ENCODE data around the gene NBAS.

- TF ChIP-seq, protein P1, sequence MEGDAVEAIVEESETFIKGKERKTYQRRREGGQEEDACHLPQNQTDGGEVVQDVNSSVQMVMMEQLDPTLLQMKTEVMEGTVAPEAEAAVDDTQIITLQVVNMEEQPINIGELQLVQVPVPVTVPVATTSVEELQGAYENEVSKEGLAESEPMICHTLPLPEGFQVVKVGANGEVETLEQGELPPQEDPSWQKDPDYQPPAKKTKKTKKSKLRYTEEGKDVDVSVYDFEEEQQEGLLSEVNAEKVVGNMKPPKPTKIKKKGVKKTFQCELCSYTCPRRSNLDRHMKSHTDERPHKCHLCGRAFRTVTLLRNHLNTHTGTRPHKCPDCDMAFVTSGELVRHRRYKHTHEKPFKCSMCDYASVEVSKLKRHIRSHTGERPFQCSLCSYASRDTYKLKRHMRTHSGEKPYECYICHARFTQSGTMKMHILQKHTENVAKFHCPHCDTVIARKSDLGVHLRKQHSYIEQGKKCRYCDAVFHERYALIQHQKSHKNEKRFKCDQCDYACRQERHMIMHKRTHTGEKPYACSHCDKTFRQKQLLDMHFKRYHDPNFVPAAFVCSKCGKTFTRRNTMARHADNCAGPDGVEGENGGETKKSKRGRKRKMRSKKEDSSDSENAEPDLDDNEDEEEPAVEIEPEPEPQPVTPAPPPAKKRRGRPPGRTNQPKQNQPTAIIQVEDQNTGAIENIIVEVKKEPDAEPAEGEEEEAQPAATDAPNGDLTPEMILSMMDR (optimal IDR thresholded peaks at IDR 0.05 in 1 of 3, IDR thresholded peaks at IDR 0.05 in 1 of 3, conservative IDR thresholded peaks at IDR 0.05 in 1 of 3; ENCODE audit: extremely low read depth in 1 of 3, insufficient read depth in 2 of 3, low read length in 3 of 3) = no peak
- no peak for TF ChIP-seq EZH2 (IDR thresholded peaks at IDR 0.05; ENCODE audit: low read length)
These were observed 7.2 kb downstream of the NBAS start for GRCh38 chr2:15553951-15554350.

Measured in keratinocyte (primary cell).